GM08714 (cell line): Measurements from ENCODE around the gene SELENOF.
"Not testable (repeated sequence)": the region's sequence is repeated elsewhere in the genome, so short reads cannot be mapped to it uniquely, and the experiment has no call there.

Experiments used
- H3K4me3 ChIP-seq: fragments of 200-500 bp; sonication (Bioruptor generic); 2 replicates; pipeline ENCODE4 v1.5.1; 2014; ENCODE audit warnings: mild to moderate bottlenecking, low read length, inconsistent platforms
- ZNF274 ChIP-seq: IDR thresholded peaks from 2 replicates; pipeline ENCODE4 v1.6.1; 2012; ENCODE audit warnings: mild to moderate bottlenecking, low read depth, low read length

Gene SELENOF

GRCh38 chr1:86823821-86824500 lies 90.0 kb downstream of the SELENOF start:
- no peak for TF ChIP-seq ZNF274
- no peak overlapping the region for H3K4me3 ChIP-seq

- TF ChIP-seq ZNF274 = no peak
- H3K4me3 ChIP-seq = no peak overlapping the region
These were observed 90.5 kb downstream of the SELENOF start for GRCh38 chr1:86823386-86823785.

GRCh38 chr1:86822459-86822858 lies 91.5 kb downstream of the SELENOF start:
- TF ChIP-seq ZNF274 = no peak
- no peak overlapping the region for H3K4me3 ChIP-seq

- H3K4me3 ChIP-seq = no peak overlapping the region
- no peak for TF ChIP-seq ZNF274
These were observed 92.0 kb downstream of the SELENOF start for GRCh38 chr1:86821956-86822355.

- not testable (repeated sequence) for H3K4me3 ChIP-seq
These were observed 94.0 kb downstream of the SELENOF start for GRCh38 chr1:86819970-86820369.

GRCh38 chr1:86817246-86817826 lies 96.6 kb downstream of the SELENOF start:
- H3K4me3 ChIP-seq = not testable (repeated sequence)

- H3K4me3 ChIP-seq = not testable (repeated sequence)
These were observed 99.8 kb downstream of the SELENOF start for GRCh38 chr1:86814118-86814517.
